ENCODE measurements around the gene FGF5.

GRCh38 chr4:80253510-80253909, 13.0 kb upstream of the FGF5 start:
- no peak for TF ChIP-seq OVOL3 (tag by site-specific recombination; IDR thresholded peaks at IDR 0.05)
- no peak for TF ChIP-seq CTCF (tag by site-specific recombination; IDR thresholded peaks at IDR 0.05)
- no peak for TF ChIP-seq ZFP37 (tag by site-specific recombination; IDR thresholded peaks at IDR 0.05)
- TF ChIP-seq ZXDB (tag by site-specific recombination; IDR thresholded peaks at IDR 0.05) = no peak
- no peak for TF ChIP-seq ZNF558 (tag by site-specific recombination; IDR thresholded peaks at IDR 0.05)
- TF ChIP-seq, protein P1, sequence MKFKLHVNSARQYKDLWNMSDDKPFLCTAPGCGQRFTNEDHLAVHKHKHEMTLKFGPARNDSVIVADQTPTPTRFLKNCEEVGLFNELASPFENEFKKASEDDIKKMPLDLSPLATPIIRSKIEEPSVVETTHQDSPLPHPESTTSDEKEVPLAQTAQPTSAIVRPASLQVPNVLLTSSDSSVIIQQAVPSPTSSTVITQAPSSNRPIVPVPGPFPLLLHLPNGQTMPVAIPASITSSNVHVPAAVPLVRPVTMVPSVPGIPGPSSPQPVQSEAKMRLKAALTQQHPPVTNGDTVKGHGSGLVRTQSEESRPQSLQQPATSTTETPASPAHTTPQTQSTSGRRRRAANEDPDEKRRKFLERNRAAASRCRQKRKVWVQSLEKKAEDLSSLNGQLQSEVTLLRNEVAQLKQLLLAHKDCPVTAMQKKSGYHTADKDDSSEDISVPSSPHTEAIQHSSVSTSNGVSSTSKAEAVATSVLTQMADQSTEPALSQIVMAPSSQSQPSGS (tag by site-specific recombination; IDR thresholded peaks at IDR 0.05; ENCODE audit: low read depth) = no peak
- no peak for TF ChIP-seq ZSCAN30 (tag by site-specific recombination; IDR thresholded peaks at IDR 0.05)
- no peak for TF ChIP-seq ZNF529 (tag by site-specific recombination; IDR thresholded peaks at IDR 0.05; ENCODE audit: insufficient replicate concordance)
- no peak for TF ChIP-seq ZNF114 (tag by site-specific recombination; IDR thresholded peaks at IDR 0.05)
- no peak for TF ChIP-seq ZNF335 (tag by site-specific recombination; conservative IDR thresholded peaks at IDR 0.05)
- TF ChIP-seq ZFP3 (tag by site-specific recombination; IDR thresholded peaks at IDR 0.05; ENCODE audit: low read depth) = no peak
